Loucy (cell line): ENCODE data around the gene MUC5B.

Experiments used
- EZH2phosphoT487 ChIP-seq: fragments of 200-600 bp; IDR thresholded peaks from 2 replicates; pipeline ENCODE4 v1.6.1; 2018; ENCODE audit warnings: antibody characterized with exemption, mild to moderate bottlenecking, moderate library complexity, borderline replicate concordance
- TF ChIP-seq, protein P1 (sequence below): fragments of 200-600 bp; sonication (generic); conservative IDR thresholded peaks from 2 replicates; pipeline ENCODE4 v1.5.1; 2014; ENCODE audit warnings: mild to moderate bottlenecking, antibody characterized with exemption, low read length

- TF ChIP-seq, protein P1, sequence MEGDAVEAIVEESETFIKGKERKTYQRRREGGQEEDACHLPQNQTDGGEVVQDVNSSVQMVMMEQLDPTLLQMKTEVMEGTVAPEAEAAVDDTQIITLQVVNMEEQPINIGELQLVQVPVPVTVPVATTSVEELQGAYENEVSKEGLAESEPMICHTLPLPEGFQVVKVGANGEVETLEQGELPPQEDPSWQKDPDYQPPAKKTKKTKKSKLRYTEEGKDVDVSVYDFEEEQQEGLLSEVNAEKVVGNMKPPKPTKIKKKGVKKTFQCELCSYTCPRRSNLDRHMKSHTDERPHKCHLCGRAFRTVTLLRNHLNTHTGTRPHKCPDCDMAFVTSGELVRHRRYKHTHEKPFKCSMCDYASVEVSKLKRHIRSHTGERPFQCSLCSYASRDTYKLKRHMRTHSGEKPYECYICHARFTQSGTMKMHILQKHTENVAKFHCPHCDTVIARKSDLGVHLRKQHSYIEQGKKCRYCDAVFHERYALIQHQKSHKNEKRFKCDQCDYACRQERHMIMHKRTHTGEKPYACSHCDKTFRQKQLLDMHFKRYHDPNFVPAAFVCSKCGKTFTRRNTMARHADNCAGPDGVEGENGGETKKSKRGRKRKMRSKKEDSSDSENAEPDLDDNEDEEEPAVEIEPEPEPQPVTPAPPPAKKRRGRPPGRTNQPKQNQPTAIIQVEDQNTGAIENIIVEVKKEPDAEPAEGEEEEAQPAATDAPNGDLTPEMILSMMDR = no peak
- TF ChIP-seq EZH2phosphoT487 = no peak
Observed at GRCh38 chr11:1224491-1225385, 1.9 kb downstream of the MUC5B start.
